ENCODE data around the gene TSPYL1. TPM values are rescaled to one million over a fixed set of nuclear protein-coding genes. Genes with fewer than 3 reads are reported as not detected.
"Not testable (repeated sequence)": the region's sequence is repeated elsewhere in the genome, so short reads cannot be mapped to it uniquely, and the experiment has no call there.

The TSPYL1 gene
- 10 to 100 TPM; 59.9 to 66.8 TPM for total RNA-seq

DNA sequence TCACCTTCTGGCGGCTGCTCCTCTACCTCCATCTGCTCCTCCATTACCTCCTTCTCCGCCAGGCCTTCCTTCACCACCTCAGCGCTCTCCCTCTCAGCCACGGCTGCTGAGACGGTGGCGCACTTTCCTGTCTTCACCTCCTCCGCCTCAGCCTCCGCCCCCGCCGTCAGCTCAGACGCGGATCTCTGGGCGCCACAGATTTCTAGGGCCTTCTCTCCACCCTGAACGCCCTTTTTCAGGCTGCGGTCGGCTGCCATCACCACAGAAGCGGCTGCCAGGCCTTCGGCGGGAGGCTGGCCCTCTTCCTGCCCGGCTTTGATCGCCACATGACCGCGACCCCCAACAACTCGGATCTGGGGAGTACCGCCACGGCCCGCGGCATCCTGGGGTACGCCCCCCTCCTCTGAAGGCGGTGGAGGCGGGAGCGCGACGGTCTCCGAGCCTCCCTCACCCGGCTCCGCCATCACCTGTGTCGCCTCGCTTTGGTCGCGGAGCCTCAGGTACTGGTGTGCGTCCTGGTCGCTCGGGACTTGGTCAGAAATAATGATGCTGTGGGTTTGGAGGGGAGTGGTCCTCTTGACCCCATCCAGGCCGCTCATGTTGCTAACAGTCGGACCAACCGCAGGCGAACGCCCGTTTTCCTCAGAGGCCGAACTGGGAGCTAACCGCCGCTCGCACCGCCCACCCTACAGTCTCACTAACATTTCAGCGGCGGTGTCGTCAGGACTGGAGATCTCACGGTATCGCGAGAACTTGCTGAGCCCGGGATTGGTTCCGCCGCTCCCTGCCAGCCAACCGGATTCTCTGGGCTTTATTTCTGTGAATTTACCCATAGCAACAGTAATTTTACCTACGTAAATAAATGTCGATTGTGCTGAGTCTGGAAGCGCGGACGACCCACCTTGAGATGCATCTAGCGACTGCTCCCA is at the start of gene TSPYL1:
TSS of gene TSPYL1 (minus strand) at position 699 of the 929 bp plus-strand sequence. CDS start at position 599, 100 bp downstream.
- Mint-ChIP-seq H3K4me3 (peak within 1 kb of the TSS; percentile 97), H3K27ac (peak within 1 kb of the TSS; percentile 99), H3K36me3 (peaks cover 26% of the 10 kb centered on the region), H3K27me3 (no peaks in the 10 kb centered on the region), H3K9me3 (no peaks in the 10 kb centered on the region), H3K4me1 (peaks cover 41% of the 10 kb centered on the region)
- POLR2A ChIA-PET: interaction anchor here (0.7 to 4.3 kb wide), 11 partner anchors 8 to 402 kb away, joined by 3 to 47 read pairs (median 5); partner anchors contain the start of genes DSE, KPNA5, NT5DC1 and RSPH4A
- ATAC-seq (ENCODE audit: low read depth): peak; percentile 86
- DNase-seq: peak; percentile 90

GRCh38 chr6:116329156-116329555 is 49.4 kb upstream of the TSPYL1 start:
- POLR2A ChIA-PET: no interaction called here
- Mint-ChIP-seq H3K36me3 (no peaks in the 10 kb centered on the region), H3K9me3 (peaks cover 2% of the 10 kb centered on the region), H3K27ac (no peak overlapping the region), H3K27me3 (no peaks in the 10 kb centered on the region), H3K4me3 (no peak overlapping the region), H3K4me1 (no peaks in the 10 kb centered on the region)
- DNase-seq (no peak), ATAC-seq (ENCODE audit: low read depth) (no peak)

DNA sequence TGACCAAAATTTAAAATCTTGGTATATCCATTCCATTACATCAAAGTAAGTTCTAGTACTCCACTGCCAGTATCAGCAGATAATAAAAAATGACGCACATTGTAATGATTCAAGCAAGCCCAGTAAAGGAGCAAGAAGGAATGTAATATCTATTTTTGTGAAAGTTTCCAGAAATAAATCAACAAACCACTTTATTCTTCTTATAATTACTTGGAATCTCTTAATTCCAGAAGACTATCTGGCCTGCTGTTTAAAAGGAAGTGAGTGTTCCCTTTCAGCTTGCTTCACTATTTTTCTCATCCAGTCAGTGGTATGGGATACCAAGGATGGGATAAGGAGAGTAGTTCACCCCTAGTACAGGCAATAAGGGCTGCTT is 48.8 kb upstream of the TSPYL1 start:
- Mint-ChIP-seq H3K4me3 (no peak overlapping the region), H3K27ac (no peak overlapping the region), H3K36me3 (no peaks in the 10 kb centered on the region), H3K9me3 (no peaks in the 10 kb centered on the region), H3K27me3 (no peaks in the 10 kb centered on the region), H3K4me1 (no peaks in the 10 kb centered on the region)
- DNase-seq: no peak
- no peak for ATAC-seq (ENCODE audit: low read depth)
- POLR2A ChIA-PET: no interaction called here

DNA sequence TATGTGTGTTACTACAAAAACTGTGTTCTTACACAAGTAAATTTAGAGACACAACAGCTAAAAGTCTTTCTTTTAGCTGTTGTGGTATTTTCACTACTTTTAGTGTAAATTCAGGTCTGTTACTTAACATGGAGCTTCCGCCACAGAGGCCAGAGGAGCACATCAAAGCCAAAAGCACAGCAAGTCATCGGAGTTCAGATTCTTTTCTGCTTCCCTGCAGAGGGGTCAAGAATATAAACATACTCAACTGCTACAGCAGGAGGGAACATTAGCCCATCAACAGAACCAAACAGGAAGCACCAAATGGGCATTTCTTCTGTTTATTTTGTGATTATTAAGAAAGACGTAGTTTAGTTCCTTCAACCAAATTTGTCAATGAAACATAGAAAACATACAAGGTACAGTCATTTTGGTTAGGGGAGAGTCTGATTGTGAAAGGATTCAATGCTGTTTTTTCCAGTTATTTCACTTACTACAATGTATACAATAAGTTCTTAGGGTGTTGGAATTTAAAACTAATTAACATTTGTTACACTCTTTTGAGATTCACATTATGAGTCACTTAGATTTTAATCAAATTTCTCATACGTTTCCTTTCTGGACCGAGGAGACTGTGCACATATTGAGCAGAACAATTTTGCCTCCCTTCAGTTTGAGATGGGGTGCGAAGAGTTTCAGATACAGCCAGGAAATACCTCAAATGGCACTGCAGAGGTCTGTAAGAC is 48.2 kb upstream of the TSPYL1 start:
- Mint-ChIP-seq H3K27ac (no peak overlapping the region), H3K4me3 (no peak overlapping the region), H3K27me3 (no peaks in the 10 kb centered on the region), H3K36me3 (no peaks in the 10 kb centered on the region), H3K9me3 (no peaks in the 10 kb centered on the region), H3K4me1 (no peaks in the 10 kb centered on the region)
- no peak for DNase-seq
- ATAC-seq (ENCODE audit: low read depth): no peak
- POLR2A ChIA-PET: no interaction called here

DNA sequence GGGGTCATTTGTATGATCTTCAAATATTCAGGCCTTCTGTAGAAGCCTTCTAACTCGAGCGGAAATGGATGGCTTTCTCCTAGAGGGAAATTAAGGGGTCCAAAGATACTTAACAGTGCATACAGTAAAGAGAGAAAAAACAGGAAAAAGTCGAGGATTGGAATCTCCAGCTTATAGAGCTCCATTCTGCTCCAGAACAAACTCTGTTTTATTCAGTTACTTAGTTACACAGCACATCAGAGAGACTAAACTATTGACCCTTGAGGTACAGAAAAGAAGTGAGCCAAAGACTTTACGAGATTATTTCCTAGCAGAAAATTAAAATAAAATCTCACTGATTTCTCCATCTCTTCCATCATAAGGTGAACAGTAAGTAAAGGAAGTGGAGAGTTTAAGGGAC is 47.3 kb upstream of the TSPYL1 start:
- H3K9me3 Mint-ChIP-seq: no peaks in the 10 kb centered on the region
- H3K36me3 Mint-ChIP-seq: no peaks in the 10 kb centered on the region
- no peak for ATAC-seq (ENCODE audit: low read depth)
- POLR2A ChIA-PET: no interaction called here
- H3K4me1 Mint-ChIP-seq: no peaks in the 10 kb centered on the region
- H3K4me3 Mint-ChIP-seq: no peak overlapping the region
- no peaks in the 10 kb centered on the region for H3K27me3 Mint-ChIP-seq
- no peak overlapping the region for H3K27ac Mint-ChIP-seq
- DNase-seq: no peak

GRCh38 chr6:116326181-116326671 is 46.5 kb upstream of the TSPYL1 start:
- POLR2A ChIA-PET: no interaction called here
- H3K4me1 Mint-ChIP-seq: no peaks in the 10 kb centered on the region
- no peak for DNase-seq
- H3K4me3 Mint-ChIP-seq: no peak overlapping the region
- no peaks in the 10 kb centered on the region for H3K27me3 Mint-ChIP-seq
- ATAC-seq (ENCODE audit: low read depth): no peak
- no peaks in the 10 kb centered on the region for H3K36me3 Mint-ChIP-seq
- no peak overlapping the region for H3K27ac Mint-ChIP-seq
- H3K9me3 Mint-ChIP-seq: no peaks in the 10 kb centered on the region

GRCh38 chr6:116325634-116326132 is 46.0 kb upstream of the TSPYL1 start:
- H3K27ac Mint-ChIP-seq, H3K27me3 Mint-ChIP-seq, POLR2A ChIA-PET: not testable (repeated sequence)

DNA sequence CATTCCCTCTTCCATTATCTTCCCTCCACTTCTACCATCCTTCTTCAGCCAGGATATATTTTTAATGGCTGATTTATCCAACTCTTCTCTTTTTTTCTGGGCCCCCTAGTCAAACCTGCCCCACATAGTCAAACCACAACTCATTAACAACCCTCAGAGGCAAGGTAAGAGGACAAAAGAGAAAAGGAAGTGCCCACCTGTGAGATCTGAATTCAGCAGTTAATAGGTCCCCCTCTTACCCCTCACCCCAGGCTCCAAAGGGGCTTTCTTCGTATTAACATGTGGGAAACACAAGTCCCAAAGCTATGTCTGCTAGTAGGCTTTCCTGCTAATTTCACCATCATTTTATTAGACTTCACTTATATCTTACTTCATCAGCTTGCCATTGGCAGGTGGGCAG is 44.1 kb upstream of the TSPYL1 start:
- Mint-ChIP-seq H3K36me3 (no peaks in the 10 kb centered on the region), H3K9me3 (no peaks in the 10 kb centered on the region), H3K4me3 (no peak overlapping the region), H3K4me1 (no peaks in the 10 kb centered on the region), H3K27me3 (no peaks in the 10 kb centered on the region), H3K27ac (no peak overlapping the region)
- ATAC-seq (ENCODE audit: low read depth): no peak
- no peak for DNase-seq
- POLR2A ChIA-PET: no interaction called here

More at GRCh38 chr6:116325634-116326132, 46.0 kb upstream of the TSPYL1 start:
- DNase-seq; H3K4me3 Mint-ChIP-seq; H3K9me3 Mint-ChIP-seq; H3K4me1 Mint-ChIP-seq; H3K36me3 Mint-ChIP-seq; ATAC-seq (ENCODE audit: low read depth): not testable (repeated sequence)

- H3K27me3 Mint-ChIP-seq; H3K9me3 Mint-ChIP-seq; POLR2A ChIA-PET; H3K4me1 Mint-ChIP-seq; H3K4me3 Mint-ChIP-seq; DNase-seq; H3K27ac Mint-ChIP-seq; ATAC-seq (ENCODE audit: low read depth); H3K36me3 Mint-ChIP-seq: not testable (repeated sequence)
These were observed 42.2 kb upstream of the TSPYL1 start for GRCh38 chr6:116321933-116322332.

GRCh38 chr6:116316772-116317467 is 37.2 kb upstream of the TSPYL1 start:
- Mint-ChIP-seq H3K4me1 (no peaks in the 10 kb centered on the region), H3K27ac (no peak overlapping the region), H3K27me3 (peaks cover 2% of the 10 kb centered on the region), H3K36me3 (no peaks in the 10 kb centered on the region), H3K9me3 (no peaks in the 10 kb centered on the region), H3K4me3 (no peak overlapping the region)
- ATAC-seq (ENCODE audit: low read depth) (no peak), DNase-seq (no peak)
- POLR2A ChIA-PET: no interaction called here

- DNase-seq: no peak
- H3K27ac Mint-ChIP-seq: no peak overlapping the region
- POLR2A ChIA-PET: no interaction called here
- no peaks in the 10 kb centered on the region for H3K4me1 Mint-ChIP-seq
- ATAC-seq (ENCODE audit: low read depth): no peak
- peaks cover 3% of the 10 kb centered on the region for H3K9me3 Mint-ChIP-seq
- H3K4me3 Mint-ChIP-seq: no peak overlapping the region
- peaks cover 2% of the 10 kb centered on the region for H3K36me3 Mint-ChIP-seq
- peaks cover 2% of the 10 kb centered on the region for H3K27me3 Mint-ChIP-seq
These were observed 35.1 kb upstream of the TSPYL1 start for GRCh38 chr6:116314878-116315277.

DNA sequence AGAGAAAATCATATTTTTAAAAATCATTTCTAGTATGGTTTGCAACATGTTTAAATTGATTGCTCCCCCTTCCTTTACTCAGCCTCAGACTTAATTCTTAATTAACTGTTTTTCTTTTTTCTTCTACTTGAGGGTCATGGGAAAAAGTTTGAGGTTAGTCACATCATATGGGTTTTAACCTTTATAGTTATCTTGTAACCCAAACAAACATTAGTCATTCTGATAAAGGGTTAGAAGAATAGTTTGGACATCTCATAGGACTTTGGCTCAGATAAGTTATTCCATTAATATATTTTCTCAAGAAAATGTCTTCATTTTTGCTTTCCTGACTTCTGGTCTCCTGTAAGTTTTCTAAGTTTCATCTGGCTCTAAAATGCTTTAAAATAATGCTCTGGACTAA is 34.5 kb upstream of the TSPYL1 start:
- H3K27me3 Mint-ChIP-seq: peaks cover 2% of the 10 kb centered on the region
- no peak overlapping the region for H3K4me3 Mint-ChIP-seq
- no peak for ATAC-seq (ENCODE audit: low read depth)

DNA sequence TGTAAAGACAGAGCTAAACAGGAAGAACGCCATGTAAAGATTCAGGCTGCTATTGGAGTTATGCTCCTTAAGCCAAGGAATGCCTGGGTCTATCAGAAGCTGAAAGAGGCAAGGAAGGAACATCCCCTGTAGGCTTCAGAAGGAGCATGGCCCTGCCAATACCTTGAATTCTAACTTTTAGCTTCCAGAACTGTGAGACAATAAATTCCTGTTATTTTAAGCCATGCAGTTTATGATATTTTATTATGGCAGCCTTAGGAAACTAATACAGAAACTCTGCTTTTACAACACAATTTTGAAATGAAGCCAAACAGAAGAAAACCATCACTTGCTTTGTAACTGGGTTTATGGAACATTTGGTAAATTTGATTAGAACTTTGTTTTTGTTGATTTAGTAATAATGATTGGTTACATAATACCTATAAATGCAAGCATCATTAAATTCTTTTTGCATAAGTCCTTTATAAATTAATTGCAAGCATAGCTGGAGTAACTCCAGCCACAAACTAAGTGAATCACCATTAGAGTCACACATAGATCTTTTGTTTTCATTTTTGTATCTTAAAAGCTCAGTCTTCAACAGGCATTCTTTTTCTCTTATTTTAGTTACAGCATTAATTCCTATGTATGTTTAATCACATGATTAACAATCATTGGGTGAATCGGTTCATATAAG is 33.5 kb upstream of the TSPYL1 start:
- peaks cover 2% of the 10 kb centered on the region for H3K27me3 Mint-ChIP-seq
- no peak overlapping the region for H3K27ac Mint-ChIP-seq
- no peak overlapping the region for H3K4me3 Mint-ChIP-seq
- ATAC-seq (ENCODE audit: low read depth): no peak
- no peaks in the 10 kb centered on the region for H3K4me1 Mint-ChIP-seq
- DNase-seq: no peak
- POLR2A ChIA-PET: no interaction called here
- peaks cover 2% of the 10 kb centered on the region for H3K36me3 Mint-ChIP-seq
- peaks cover 3% of the 10 kb centered on the region for H3K9me3 Mint-ChIP-seq

More for the DNA sequence above, 34.5 kb upstream of the TSPYL1 start:
- no peak for DNase-seq
- peaks cover 3% of the 10 kb centered on the region for H3K9me3 Mint-ChIP-seq
- no peak overlapping the region for H3K27ac Mint-ChIP-seq
- H3K36me3 Mint-ChIP-seq: peaks cover 2% of the 10 kb centered on the region
- no peaks in the 10 kb centered on the region for H3K4me1 Mint-ChIP-seq
- POLR2A ChIA-PET: no interaction called here

Measured in activated naive CD8-positive, alpha-beta T cell treated with anti-CD3 and anti-CD28 coated beads, Interleukin-2, amount 10 ng/mL, durations not matched to agents 7 days and 5 days (primary cell).